GM18498 (cell line): ENCODE results near the gene TGM4.

Experiments
- ATAC-seq: cut with Tn5 transposase; IDR thresholded peaks from one replicate; pipeline ENCODE4 v1.9.1; 2021; ENCODE audit warnings: mild to moderate bottlenecking, moderate library complexity; ENCODE audit not compliant: unreplicated experiment

The TGM4 gene

DNA sequence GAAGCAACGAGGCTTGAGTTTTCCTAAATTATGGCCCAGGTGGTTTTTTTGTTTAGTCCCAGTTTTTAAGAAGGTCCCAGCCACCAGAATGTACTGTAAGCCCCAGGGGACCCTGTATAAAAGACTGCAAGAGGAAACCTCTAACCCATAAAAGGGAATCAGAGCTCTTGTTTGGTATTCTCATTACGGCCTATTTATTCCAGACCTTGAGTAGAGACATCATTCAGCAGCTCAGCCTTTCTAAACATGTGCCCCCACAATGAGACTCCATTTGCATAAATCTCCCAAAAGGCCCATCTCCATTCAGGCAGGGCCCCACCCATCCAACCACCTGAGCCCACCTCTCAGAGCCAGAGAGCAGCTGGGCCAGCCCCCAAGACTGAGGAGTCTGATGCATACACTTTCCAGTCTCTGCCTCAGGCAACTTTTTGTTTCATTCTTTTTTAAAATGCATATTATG lies 75.9 kb downstream of the TGM4 start:
- no peak for ATAC-seq

DNA sequence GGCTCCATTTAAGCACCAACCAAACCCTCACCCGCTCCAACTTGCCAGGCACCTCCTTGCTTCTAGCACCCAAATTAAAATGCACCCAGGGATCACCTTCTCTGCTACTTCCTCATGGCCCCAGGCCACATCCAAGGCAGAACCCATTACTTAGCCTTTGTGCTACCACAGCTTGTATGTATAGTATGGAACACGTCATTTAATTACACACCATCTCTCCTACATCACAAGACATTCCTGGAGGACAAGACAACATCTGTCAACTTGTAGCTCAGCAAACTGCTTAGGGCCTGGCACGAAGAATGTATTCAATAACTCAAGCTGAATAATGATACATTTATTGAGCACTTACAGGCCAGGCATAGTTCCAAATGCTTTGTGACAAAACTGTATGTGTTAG lies 78.3 kb downstream of the TGM4 start:
- no peak for ATAC-seq

DNA sequence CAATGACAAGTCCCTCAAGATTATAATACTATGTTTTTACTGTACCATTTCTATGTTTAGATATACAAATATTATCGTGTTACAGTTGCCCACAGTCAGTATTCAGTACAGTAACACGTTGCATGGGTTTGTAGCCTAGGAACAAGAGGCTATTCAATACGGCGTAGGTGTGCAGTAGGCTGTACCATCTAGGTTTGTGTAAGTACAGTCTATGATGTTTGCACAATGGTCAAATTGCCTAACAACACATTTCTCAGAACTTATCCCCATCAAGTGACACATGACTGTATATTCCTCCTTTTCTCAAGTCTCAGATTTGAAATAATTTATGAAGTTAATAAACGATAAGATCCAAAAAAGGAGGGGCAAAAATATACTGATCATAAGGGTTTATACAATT lies 79.9 kb downstream of the TGM4 start:
- no peak for ATAC-seq

DNA sequence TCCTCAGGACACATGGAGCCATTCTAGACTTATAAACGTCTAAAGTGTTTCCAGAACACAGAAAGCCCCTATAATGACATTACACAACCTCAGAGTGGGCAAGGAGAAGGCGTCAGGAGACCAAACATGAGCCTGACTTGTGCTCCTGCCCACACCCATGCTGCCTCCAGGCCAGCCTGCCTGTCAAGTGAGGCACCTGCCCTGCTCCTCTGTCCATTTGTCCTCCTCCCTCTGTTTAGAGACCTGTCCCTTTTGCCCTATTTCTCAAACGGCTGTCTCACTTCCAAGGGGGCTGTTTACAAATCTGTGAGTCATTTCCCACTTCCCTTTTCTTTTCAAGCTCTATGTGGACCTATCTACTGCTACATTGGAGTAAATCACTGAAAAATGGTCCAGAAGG lies 80.6 kb downstream of the TGM4 start:
- ATAC-seq: peak; percentile 79

DNA sequence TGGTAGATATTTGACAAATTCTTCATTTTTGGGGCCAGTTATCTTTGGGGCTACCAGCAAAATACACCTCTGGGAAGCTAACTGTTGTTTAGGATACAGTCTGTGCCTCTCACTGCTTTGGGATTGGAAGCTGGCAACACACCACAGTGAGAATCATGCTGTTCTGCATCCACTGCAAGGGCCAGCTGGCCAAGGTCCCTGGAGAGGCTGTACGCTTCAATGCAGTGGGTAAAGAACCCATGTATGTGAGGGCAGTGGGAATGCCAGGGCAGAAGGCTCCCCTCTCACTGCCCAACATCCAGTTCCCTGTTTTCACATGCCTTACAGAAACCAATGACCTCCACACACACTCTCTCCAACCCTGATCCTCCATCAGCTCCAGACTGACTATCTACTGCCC lies 81.5 kb downstream of the TGM4 start:
- no peak for ATAC-seq

DNA sequence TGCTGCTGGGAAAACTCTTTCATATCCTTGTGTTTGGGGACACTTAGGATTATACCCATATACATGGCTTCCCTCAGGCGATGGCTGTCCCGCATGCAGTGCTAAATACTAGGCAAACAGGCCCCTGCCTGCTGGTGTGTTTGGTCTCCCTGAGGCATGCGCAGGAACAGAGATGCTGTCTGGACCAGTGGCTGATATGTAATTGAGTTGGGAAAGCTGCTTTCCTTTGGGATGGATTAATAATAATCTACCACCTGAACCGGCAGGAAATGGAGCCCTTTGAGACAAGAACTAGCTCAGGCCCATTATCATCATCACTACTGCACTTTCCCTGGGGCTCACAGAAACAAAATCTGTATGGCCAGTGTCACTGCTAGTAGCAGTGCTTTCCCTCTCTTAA lies 83.6 kb downstream of the TGM4 start:
- ATAC-seq: no peak

DNA sequence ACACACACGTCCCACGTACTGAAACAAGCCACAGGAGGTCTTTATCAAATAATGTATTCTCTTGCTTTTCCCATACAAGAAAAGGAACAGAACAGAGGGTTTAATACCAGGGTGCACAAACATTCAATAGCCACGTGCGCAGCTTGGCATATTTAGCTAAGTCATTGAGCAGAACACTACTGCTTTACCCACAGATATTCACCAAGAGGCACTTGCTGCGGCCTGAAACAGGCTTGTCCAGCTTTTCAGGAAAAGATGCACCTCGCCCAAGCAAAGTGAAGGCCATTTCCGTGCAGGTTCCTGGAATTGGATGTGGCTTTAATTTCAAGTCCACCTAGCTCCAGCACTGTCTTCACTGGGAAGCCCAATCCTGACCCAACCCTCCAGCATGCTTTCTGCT lies 84.0 kb downstream of the TGM4 start:
- no peak for ATAC-seq

DNA sequence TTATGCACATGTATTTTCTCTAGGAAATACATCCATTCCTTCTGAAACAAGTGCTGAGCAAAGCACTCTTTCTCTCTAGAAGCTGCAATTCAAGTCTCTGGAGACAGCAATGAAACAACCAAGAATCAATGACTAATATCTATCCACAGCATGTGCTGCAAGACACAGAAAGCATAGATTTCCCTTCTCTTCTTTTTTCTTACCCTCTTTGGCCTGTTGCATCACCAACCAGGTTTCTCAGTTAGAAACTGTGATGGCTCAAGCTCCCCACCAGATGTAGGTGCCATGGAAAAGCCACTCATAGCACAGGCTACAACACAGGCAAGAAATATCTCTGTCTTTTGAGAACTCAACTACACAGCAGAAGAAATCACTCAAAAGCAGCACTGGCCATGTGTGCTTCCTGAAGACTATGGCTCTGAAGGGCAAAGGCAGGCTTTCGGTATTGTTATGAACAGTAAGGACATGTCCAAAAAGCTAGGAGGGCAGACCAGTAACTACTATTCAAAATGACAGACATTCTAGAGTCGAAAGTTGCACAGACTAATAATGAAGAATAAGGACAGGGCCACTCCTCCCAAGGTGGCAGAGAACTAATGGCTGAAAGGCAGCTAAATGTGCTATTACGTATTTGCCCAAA lies 86.1 kb downstream of the TGM4 start:
- no peak for ATAC-seq

DNA sequence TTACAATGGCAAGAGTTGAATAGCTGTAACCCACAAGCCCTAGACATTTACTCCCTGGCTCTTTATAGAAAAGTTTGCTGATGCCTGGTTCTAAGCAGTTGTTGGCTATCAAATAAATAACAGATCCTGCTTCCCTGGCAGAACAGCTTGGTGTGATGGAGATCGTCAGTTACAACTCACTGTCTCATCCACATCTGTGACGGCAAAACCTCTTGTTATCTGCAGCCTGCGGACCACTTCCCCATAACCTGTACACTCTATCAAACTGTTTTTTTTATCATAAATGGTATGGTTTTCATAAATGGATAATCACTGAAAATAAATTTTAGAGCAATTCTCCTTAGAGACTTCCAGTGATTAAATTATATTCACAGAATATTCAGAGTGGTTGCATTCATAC lies 87.5 kb downstream of the TGM4 start:
- ATAC-seq: no peak

DNA sequence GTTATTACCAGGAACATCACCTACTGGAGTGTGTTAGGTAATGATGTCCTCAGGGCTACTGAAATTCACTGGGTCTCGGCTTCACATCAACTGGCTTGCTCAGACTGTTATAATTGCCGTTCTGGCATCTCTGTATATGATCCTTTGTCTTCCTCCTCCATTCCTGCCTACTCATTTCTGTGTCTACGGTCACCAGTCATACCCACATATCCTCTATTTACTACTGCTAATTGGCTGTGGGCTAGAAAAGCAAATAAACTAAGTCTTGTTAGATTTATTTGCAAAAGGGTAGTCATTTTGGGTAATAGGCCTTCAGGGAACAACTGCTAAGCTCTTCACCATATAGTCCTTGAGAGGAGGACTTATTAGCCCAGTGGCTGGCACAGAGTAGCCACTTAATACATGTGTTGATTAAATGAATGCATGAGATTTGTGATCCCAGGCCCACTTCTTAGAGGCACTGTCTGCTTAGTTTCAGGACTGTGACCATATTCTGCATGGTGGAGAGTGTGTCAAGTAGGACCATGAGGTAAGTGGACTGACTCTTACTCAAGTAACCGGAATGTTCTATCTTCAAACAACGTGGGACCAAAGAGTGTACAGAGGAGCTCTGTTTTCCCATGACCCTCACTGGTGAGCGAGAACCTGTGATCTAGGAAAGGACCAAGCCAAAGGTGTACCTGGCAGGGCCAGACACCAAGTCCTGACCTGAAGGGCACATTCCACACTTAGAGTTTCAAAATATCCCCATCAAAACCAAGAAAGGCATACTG lies 88.4 kb downstream of the TGM4 start:
- ATAC-seq: no peak

DNA sequence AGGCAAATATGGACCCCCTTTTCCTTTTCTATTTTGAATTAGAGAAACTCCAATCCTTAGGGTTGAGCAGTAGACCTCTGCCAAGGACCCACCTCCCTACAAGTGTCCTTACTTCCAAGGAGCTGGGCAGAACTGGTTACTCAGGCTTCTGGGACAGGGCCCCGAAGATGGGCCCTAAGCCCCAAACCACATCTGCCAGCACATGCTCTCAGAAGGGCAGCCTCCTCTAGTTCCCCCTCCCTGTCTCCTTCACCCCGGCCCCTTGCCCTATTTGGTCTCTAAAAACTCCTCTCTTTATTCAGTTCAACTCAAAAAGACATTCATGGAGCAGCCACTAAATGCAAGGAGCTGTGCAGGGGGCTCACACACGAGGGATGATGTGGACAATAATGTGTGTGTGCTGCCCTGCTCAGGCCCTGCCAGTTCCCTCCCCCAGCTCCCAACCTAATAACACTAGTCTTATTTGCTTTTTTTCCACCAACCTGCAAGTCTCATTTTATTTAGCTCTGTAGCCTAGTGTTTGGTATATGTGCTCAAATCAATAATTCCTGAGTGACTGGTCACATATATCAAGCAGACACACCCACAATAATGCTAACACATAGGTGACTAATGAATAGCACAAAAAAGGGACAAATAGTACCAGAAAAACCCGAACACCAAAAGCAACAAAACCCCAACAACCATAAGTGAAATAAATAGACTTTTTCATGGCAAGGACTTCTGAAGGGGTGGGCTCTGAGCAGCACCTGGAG lies 89.3 kb downstream of the TGM4 start:
- no peak for ATAC-seq
